Measurements from ENCODE around the gene NGDN.
"Not testable (repeated sequence)": the region's sequence is repeated elsewhere in the genome, so short reads cannot be mapped to it uniquely, and the experiment has no call there.

Gene NGDN

DNA sequence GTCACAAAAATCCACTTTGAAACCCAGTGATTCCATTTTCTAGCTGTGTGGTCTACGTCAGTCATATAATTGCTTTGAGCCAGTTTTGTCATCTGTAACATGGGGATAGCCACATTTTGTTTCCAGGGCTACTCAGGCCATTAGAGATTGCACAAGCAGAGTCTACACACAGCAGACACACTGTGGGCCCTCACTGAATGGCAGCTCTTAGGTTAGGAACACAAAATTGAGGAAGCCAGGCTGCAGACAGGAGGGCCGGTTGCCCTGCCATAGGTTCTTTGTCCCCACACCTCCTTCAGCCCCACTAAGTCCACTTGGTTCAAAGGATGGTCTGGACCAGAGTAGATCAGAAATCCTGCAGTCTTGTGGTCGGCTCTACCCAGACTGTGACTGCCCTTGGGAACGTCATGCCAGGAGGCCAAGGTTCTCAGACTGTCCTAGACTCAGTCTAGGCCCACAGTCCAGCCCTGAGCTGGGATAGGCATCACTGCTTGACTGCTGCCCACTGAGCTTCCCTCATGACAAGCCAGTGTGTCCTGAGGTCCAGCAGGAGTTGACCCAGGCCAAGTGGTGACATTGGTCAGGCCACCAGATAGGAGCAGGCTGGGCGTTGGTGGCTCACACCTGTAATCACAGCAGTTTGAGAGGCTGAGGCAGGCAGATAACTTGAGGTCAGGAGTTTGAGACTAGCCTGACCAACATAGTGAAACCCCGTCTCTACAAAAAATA lies 30.2 kb upstream of the NGDN start:
- DNase-seq = no peak

- DNase-seq = no peak
Observed at GRCh38 chr14:23441076-23441475, 28.4 kb upstream of the NGDN start.

DNA sequence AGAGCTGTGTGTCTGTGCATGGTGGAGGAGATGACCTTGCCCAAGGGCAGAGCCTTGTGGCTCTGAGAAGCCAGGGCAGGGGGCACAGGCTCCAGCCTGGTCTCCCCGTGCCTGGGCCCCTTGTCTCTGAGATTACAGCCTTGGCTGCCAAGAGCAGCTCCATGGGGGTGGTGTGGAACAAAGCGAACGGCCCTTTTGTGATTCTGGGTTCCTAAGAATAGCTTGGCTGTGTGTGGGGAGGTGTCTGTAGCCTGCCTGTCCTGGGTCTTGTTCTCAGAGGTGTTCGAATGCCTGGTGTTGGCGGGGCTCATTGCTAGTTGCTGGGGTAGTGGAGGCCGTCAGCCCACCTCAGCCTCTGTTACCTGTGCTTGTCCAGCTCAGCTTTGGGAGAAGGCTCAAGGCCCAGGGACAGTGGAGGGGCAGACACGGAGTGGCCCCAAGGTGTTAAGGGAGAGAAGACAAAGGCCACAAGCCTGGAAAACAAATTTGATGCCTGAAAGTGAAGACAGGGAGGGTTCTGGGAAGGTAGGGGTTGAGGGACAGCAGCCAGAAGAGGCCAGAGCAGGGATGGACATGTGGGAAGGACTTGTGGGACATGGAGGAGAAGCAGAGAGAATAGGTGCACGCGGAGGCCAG lies 26.7 kb upstream of the NGDN start:
- DNase-seq = no peak

GRCh38 chr14:23443411-23443812 lies 26.1 kb upstream of the NGDN start:
- no peak for DNase-seq

GRCh38 chr14:23443881-23444280 lies 25.6 kb upstream of the NGDN start:
- no peak for DNase-seq

- no peak for DNase-seq
Observed at GRCh38 chr14:23444314-23444713, 25.2 kb upstream of the NGDN start.

GRCh38 chr14:23445773-23446172 lies 23.7 kb upstream of the NGDN start:
- DNase-seq = no peak

DNA sequence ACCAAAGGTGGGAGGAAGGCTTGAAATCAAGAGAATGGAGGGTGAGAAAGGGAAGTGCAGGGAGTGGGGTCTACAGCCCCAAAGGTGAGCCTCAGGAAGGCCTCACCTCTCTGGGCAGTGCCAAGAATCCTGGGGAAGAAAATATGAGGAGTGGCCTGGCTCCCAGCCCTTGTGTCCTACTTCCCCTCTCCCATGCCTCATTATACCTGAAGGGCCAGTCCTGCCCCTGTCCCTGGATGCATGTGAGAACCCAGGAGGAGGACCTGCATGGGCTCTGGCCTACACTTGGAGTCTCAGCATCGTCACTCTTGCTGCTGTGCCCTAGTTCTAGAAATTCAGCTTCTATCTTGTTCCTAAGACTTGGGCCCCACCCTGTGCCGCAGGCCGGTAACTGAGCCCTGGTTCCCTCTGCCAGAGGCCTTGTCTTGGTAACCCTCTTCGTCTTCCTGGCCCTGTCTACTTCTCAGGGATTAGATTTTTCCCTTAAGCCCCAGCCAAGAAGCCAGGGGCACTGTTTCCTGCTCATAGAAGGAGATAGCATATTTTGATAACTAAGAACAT lies 23.1 kb upstream of the NGDN start:
- no peak for DNase-seq

DNA sequence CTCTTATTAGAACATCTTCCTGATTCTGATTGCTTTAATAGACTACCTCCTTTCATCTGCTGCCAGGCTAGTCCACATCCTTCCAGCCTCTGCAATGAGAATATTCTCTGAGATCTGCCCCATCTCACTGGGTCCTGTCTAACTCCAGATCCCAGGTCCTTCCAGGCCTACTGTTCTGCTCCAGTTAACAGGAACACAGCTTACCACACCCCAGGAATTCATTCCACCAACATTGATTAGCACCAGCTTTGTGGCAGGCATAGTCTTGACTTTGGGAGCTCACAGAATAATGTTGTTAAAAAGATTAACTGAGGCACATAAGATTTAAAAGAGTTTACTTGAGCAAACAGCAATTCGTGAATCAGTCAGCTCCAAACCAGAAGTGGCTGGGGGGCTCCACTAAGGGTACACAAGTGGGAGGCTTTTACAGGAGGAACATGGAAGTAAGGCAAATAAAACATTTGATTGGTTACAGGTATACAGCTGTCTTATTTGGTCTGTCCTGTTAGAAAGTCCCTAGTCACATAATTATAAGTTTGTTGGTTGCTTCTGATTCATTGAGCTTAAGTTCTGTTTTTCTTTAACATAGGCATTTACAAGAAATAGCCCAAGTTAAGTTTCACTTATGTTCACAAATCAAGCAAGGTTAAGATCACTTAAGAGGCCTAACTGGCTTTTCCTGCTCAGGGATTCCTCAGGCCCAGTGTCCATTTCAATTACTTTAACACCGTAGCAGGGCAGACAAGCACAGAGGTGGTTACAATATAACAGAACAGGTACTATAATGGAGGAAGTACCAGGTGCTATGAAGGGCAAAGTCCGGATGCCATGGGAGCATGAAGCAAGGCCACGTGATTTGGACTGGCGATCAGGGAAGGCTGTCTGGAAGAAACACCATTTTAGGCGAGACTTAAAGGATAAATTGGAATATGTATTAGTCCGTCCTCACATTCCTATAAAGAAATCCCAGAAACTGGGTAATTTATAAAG lies 21.8 kb upstream of the NGDN start:
- DNase-seq = no peak

DNA sequence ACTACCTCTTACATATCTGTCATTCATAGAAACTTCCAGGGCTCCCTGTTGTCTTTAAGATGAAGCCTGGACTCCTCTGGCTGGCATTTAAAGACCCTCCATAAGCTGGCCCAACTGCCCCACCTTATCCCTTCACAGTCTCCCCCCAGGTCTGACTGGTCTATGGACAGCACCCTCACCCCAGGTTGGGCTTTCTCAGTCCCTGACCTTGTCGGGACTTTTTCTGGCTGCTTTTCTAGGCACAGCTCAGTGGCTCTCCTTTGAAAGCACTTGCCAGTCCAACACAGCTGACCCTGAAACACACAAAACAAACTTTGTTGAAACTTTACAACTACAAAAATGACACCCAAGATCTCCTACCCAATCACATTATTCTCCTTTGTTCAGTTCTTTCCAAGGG lies 20.2 kb upstream of the NGDN start:
- no peak for DNase-seq

DNA sequence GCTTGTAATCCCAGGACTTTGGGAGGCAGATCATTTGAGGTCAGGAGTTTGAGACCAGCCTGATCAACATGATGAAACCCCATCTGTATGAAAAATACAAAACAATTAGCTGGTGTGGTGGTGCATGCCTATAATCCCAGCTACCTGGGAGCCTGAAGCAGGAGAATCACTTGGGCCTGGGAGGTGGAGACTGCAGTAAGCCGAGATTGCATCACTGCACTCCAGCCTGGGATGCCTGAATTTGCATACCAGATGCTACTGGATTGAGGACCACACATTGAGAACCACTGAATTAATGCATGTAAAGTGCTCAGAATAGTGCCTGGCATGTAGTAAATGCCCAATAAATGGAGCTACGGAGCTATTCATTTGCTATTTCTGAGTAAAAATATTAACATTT lies 19.1 kb upstream of the NGDN start:
- DNase-seq = no peak

DNA sequence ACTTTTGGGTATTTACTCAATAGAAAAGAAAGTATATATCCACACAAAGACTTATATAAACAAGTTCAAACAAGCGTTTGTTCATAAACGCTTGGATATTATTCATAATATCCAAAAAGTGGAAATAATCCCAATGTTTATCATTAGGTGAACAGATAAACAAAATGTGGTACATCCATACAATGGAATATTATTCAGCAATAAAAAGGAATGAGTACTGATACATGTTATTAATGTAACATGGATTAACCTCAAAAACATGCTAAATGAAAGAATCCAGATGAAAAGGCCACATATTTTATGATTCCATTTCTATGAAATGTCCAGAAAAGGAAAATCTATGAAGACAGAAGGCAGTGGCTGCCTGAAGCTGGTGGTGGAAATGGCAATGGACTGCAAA lies 17.3 kb upstream of the NGDN start:
- no peak for DNase-seq

GRCh38 chr14:23454445-23454856 lies 15.1 kb upstream of the NGDN start:
- DNase-seq = no peak

DNA sequence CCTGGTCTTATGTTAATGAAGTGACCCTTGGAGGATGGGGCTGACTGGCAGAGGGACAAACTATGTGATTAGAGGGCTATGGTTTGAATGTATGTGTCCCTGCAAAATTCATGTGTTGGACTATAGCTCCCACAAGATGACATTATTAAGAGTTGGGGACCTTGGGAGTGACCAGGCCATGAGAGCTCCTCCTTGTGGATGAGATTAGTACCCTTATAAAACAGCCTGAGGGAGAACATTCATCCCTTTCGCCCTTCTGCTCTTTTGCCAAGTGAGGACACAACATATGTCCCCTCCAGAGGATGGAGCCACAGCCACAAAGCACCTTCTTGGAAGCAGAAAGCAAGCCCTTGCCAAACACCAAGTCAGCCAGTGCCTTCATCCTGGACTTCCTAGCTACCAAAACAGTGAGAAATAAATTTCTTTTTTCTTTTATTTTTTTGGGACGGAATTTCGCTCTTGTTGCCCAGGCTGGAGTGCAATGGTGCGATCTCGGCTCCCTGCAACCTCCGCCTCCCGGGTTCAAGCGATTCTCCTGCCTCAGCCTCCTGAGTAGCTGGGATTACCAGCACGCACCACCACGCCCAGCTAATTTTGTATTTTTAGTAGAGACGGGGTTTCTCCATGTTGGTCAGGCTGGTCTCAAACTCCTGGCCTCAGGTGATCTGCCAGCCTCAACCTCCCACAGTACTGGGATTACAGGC lies 12.5 kb upstream of the NGDN start:
- DNase-seq = not testable (repeated sequence)

DNA sequence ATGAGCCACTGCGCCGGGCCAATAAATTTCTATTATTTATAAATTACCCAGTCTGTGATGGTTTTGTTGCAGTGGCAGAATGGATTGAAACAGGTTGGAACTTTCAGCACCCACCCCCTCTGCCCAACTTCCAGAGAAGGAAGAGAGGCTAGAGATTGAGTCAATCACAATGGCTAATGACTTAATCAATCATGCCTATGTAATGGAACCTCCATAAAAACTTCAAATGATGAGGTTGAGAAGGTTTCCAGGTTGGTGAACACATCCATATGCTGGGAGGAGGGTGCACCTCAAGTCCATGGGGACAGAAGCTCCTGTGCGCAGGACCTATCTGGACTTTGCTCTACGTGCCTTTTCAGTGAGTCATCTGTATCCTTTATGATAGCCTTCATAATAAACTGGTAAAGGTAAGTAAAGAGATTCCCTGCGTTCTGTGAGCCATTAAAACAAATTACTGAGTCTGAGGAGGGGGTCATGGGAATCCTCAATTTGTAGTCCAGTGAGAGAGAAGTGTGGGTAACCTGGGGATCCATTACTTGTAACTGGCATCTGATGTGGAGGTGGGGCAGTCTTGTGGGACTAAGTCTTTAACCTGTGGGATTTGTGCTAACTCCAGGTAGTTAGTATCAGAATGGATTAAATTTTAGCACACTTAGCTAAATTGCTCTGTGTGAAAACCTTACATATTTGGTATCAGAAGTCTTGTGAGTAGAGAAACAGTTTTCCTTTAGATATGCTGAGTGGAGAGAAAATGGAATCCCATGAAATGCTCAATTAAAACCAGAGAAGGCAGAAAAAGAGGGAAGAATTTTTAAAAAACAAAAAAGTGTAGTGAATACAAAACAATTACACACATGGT lies 11.7 kb upstream of the NGDN start:
- no peak for DNase-seq

DNA sequence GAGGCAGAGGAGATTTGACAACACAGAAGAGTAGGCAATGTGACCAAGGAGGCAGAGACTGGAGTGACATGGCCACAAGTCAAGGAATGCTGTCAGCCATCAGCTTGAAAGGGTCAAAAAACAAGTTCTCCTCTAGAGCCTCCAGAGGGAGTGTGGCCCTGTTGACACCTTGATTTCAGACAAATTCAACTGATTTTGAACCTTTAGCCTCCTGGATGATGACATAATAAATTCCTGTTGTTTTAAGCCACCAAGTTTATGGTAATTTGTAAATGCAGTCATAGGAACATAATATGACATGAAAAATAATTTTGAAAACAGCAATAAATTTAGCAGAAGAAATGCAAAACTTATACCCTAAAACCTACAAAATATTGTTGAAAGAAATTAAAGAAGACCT lies 8.5 kb upstream of the NGDN start:
- no peak for DNase-seq

DNA sequence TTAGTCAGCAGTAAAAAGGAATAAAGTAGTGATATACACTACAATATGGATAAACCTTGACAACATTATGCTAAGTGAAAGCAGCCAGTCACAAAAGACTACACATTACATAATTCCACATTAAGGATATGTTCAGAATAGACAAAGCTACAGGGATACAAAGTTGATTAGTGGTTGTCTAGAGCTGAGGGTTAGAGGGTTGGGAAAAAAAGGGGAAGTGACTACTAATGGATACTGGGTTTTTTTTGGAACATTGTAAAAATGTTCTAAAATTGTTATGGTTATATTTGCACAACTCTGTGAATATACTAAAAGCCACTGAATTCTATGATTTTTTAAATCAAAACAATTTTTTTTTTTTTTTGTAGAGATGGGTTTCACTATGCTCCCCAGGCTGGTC lies 4.8 kb upstream of the NGDN start:
- no peak for DNase-seq

- DNase-seq = no peak
Observed at GRCh38 chr14:23465261-23465660, 4.2 kb upstream of the NGDN start.

DNA sequence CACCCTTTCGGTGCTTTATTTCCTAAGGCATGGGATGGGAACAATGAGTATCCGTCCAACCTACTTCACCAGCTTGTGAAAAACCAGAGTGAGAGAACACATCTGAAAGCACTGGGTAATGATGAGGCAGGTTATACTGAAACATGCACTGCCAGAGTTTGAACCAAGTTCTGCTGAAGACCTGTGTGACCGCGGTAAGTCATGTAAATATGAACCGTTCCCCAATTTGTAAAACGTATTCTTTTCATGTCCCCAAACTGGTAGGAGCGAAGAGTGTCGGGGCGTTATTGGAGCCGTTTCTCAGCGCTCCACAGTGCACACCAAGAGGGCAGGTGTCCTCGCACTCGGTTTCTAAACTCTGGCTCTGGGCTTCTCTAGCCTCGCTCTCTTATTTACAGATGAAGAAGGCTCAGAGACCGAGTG lies 788 bp upstream of the NGDN start:
- no peak for DNase-seq

GRCh38 chr14:23469906-23470403 lies 452 bp downstream of the NGDN start:
- no peak for DNase-seq

- DNase-seq = no peak
Observed at GRCh38 chr14:23470947-23471346, 1.4 kb downstream of the NGDN start.
